Chondrocyte (in vitro differentiated cells): Measurements from ENCODE around the gene MBTD1. TPM values are rescaled to one million over a fixed set of nuclear protein-coding genes. Genes with fewer than 3 reads are reported as not detected.
"Not testable (repeated sequence)": the region's sequence is repeated elsewhere in the genome, so short reads cannot be mapped to it uniquely, and the experiment has no call there.

Experiments used
- DNase-seq: peaks from one replicate; pipeline ENCODE4 v3.0.0; 2021; ENCODE audit warnings: mixed read lengths, low spot score
- H3K27ac Mint-ChIP-seq: one replicate; pipeline ENCODE4 v1.8.0; 2021; ENCODE audit warnings: mild to moderate bottlenecking, moderate library complexity, mixed read lengths; ENCODE audit not compliant: unreplicated experiment
- H3K27me3 Mint-ChIP-seq: 2 replicates; pipeline ENCODE4 v1.8.0; 2021; ENCODE audit warnings: low read depth, mixed read lengths
- H3K36me3 Mint-ChIP-seq: 2 replicates; pipeline ENCODE4 v1.8.0; 2021; ENCODE audit warnings: low read depth, mixed read lengths
- H3K4me1 Mint-ChIP-seq: 2 replicates; pipeline ENCODE4 v1.8.0; 2021; ENCODE audit warnings: low read depth, mild to moderate bottlenecking, mixed read lengths
- H3K4me3 Mint-ChIP-seq: one replicate; pipeline ENCODE4 v1.8.0; 2021; ENCODE audit warnings: mild to moderate bottlenecking, moderate library complexity, mixed read lengths; ENCODE audit not compliant: unreplicated experiment
- H3K9me3 Mint-ChIP-seq: 2 replicates; pipeline ENCODE4 v1.8.0; 2021; ENCODE audit warnings: low read depth, mixed read lengths
- total RNA-seq: library from RNA; stranded (reverse); gene quantifications from 3 replicates; pipeline ENCODE4 v1.2.1, GENCODE V29; 2021
- TF ChIP-seq, protein P1 (sequence below): fragments of 200-600 bp; sonication (generic); IDR thresholded peaks from 2 replicates; pipeline ENCODE4 v1.5.0; 2021; ENCODE audit warnings: antibody characterized with exemption, mild to moderate bottlenecking, moderate library complexity

Gene MBTD1
- total RNA-seq, 1 donor from 2014 or later: 10.9 TPM

DNA sequence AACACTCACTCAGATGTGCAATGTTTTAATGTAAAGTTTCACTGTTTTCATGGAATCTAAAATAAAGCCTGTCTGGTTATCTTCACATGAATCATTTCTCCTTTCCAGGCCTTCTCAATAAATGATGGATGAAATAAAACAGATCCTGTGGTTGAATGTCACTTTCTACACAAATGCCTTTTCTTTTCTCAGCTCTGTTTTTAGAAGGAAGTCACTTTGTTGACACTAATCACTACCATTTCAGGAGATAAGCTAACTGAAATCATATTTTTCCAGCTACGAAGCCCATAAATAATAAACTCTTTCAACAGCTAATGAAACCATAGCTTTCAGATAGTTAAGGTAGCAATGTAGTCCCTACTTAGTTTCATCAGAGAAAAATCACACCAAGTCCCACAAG is 75.7 kb downstream of the MBTD1 start:
- Mint-ChIP-seq H3K27ac (no peak overlapping the region), H3K9me3 (no peaks in the 10 kb centered on the region), H3K36me3 (peaks cover 17% of the 10 kb centered on the region), H3K4me1 (peaks cover 18% of the 10 kb centered on the region), H3K27me3 (no peaks in the 10 kb centered on the region), H3K4me3 (no peak overlapping the region)
- DNase-seq: no peak
- TF ChIP-seq, protein P1, sequence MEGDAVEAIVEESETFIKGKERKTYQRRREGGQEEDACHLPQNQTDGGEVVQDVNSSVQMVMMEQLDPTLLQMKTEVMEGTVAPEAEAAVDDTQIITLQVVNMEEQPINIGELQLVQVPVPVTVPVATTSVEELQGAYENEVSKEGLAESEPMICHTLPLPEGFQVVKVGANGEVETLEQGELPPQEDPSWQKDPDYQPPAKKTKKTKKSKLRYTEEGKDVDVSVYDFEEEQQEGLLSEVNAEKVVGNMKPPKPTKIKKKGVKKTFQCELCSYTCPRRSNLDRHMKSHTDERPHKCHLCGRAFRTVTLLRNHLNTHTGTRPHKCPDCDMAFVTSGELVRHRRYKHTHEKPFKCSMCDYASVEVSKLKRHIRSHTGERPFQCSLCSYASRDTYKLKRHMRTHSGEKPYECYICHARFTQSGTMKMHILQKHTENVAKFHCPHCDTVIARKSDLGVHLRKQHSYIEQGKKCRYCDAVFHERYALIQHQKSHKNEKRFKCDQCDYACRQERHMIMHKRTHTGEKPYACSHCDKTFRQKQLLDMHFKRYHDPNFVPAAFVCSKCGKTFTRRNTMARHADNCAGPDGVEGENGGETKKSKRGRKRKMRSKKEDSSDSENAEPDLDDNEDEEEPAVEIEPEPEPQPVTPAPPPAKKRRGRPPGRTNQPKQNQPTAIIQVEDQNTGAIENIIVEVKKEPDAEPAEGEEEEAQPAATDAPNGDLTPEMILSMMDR: no peak

DNA sequence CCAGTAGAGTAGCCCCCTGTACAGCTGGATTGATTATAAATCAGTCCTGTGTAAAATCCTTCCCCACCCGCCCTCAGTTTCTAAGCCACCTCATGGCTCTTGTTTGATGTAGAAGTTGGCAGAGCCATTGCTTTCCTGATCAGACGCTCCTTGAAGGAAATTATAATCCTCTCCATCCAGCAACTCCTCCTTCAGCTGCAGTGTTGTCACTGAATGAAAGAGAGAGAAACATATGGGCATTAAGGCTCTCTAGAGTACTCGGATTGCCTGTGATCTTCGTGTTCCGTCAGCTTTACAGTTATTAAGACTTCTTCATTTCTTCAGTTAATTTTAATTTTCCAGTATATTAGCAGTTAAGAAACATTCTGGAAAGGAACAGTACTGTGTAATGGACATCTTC is 79.4 kb downstream of the MBTD1 start:
- peaks cover 18% of the 10 kb centered on the region for H3K4me1 Mint-ChIP-seq
- TF ChIP-seq, protein P1: no peak
- no peaks in the 10 kb centered on the region for H3K9me3 Mint-ChIP-seq
- H3K4me3 Mint-ChIP-seq: no peak overlapping the region
- H3K27me3 Mint-ChIP-seq: no peaks in the 10 kb centered on the region
- H3K27ac Mint-ChIP-seq: peak overlapping the region; percentile 41
- no peak for DNase-seq
- peaks cover 11% of the 10 kb centered on the region for H3K36me3 Mint-ChIP-seq

DNA sequence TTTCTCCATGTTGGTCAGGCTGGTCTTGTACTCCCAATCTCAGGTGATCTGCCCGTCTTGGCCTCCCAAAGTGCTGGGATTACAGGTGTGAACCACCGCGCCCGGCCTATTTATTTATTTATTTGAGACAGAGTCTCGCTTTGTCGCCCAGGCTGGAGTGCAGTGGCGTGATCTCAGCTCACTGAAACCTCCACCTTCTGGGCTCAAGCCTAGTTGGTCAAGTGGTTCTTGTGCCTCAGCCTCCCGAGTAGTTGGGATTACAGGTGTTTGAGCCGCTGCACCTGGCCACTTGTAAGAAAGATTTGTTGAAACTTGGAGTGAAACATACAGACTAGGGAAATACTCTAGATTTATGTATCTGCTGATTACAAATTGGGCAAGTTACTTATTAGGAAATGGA is 87.8 kb downstream of the MBTD1 start:
- H3K36me3 Mint-ChIP-seq: peaks cover 22% of the 10 kb centered on the region

DNA sequence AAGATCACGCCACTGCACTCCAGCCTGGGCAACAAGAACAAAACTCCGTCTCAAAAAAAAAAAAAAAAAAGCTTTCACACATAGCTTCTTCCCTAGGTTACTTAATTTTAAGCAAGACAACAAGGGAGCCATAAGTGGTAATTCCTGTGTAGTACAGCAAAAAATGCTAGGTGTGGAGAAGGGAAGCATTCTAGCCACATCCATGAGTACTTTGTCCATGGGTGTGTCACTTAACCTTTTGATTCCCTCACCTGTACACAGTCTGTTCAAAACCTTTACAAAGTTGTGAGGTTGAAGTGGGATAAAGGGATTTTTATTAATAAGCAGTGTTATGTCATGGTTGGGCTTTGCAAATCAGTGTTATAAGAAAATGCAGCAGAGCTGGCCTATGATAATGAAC is 89.1 kb downstream of the MBTD1 start:
- no peak overlapping the region for H3K27ac Mint-ChIP-seq
- H3K27me3 Mint-ChIP-seq: no peaks in the 10 kb centered on the region
- DNase-seq: no peak
- no peak overlapping the region for H3K4me3 Mint-ChIP-seq
- peaks cover 22% of the 10 kb centered on the region for H3K36me3 Mint-ChIP-seq
- H3K9me3 Mint-ChIP-seq: no peaks in the 10 kb centered on the region
- H3K4me1 Mint-ChIP-seq: peaks cover 30% of the 10 kb centered on the region
- TF ChIP-seq, protein P1: no peak

More for the DNA sequence above, 87.8 kb downstream of the MBTD1 start:
- H3K27ac Mint-ChIP-seq, H3K9me3 Mint-ChIP-seq, H3K27me3 Mint-ChIP-seq, DNase-seq, H3K4me3 Mint-ChIP-seq: not testable (repeated sequence)
- H3K4me1 Mint-ChIP-seq: peaks cover 26% of the 10 kb centered on the region

DNA sequence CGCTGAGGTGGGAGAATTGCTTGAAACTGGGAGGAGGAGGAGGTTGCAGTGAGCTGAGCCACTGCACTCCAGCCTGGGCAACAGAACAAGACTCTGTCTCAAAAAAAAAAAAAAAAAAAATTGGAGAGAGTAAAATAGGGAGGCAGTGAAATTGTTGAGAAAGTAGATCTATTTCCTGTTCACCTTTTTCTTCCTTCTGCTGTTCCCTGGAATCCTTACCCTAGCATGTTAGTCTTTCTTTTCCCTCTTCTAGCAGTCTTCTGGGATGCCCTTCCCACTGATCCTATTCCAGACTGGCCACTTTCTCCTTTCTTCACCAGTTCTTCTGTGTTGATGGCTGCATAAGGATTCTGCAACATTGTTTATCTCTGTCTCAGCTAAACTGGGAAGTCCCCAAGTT is 90.5 kb downstream of the MBTD1 start:
- TF ChIP-seq, protein P1: no peak
- Mint-ChIP-seq H3K4me3 (no peak overlapping the region), H3K27ac (no peak overlapping the region)

More for the DNA sequence above, 90.5 kb downstream of the MBTD1 start:
- no peaks in the 10 kb centered on the region for H3K27me3 Mint-ChIP-seq
- no peaks in the 10 kb centered on the region for H3K9me3 Mint-ChIP-seq
- peaks cover 38% of the 10 kb centered on the region for H3K4me1 Mint-ChIP-seq
- DNase-seq: no peak
- peaks cover 22% of the 10 kb centered on the region for H3K36me3 Mint-ChIP-seq
